ENCODE measurements around the gene HIC1.
A peak's percentile ranks its signal among the peaks of the same experiment; 100 is the strongest.
"Not testable (repeated sequence)": the region's sequence is repeated elsewhere in the genome, so short reads cannot be mapped to it uniquely, and the experiment has no call there.

The HIC1 gene

GRCh38 chr17:2054512-2055291, at the start of gene HIC1:
Gene HIC1 (plus strand): TSS chr17:2055103. CDS start chr17:2056691, 1,588 bp downstream.
- DNase-seq = peak; percentile 77 to 82

DNA sequence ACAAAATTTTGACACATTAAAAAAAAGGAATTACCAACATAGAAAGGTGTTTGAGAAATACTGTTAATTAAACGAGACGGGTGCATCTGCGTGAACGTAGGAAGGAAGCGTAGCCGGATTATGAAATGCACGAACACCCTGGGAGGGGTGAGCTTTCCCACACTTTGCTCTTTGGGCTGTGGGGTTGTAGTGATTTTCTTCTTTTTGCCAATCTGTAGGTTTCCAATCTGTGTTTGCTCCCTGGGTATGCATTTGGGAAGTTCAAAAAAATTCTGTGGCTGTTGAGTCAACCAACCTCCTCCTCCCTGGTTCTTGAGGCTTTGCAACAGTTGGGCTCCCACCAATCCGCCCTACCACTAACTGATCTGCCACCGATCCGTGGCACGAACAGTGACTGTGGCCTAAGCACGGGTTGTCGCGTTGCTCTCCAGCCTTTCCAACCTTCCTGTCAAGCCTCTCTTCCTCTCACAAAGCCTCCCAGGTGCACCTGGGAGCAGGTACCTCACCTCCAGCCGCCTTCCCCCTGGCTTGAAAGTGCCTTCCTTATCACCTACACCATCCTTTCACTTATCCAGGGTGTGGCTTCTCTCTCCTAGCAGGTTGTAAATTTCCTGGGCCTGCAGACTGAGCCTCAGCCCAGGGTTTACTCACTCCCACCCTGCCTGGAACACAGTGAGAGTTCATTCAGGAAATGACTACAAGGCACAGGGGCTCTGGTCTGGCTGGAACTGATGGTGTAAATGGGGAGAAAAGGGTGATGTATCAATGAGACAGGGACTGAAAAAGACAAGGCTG, 46.4 kb upstream of the HIC1 start:
- no peak for DNase-seq

DNA sequence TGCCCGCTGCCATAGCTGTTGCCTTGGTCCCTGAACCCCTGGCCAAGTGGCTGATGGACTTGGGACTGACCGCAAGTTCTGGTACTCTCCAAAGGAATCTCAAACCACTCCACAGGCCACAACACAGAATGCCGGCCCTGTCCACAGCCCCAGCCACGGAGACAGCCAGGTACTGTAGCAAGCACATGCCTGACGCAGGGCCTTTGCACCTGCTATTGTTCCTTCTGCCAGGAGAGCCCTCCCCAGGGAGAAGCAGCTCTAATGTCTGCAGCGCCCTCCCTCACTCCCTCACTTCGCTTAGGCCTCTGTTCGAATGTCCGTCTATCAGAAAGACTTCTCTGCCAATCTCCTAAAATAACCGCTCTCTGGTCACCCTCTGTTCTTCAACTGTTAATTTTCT, 45.2 kb upstream of the HIC1 start:
- DNase-seq = no peak

- no peak for DNase-seq
These were observed 43.2 kb upstream of the HIC1 start for GRCh38 chr17:2011411-2012371.

DNA sequence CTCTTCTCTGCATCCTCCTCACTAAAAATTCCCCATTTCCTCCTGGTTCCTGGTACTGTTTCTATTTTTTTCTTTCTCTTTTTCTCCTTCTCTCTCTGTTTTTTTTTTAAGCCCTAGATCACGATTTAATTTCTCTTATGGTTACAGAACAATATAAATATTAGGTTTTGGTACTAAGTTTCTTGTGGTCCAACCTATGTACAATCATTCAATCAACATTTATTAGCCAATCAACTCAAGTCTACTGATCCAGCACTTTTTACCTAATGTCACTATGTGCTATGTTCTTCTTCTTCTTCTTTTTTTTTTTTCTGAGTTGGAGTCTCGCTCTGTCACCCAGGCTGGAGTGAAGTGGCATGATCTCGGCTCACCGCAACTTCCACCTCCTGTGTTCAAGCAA, 42.4 kb upstream of the HIC1 start:
- DNase-seq = no peak

DNA sequence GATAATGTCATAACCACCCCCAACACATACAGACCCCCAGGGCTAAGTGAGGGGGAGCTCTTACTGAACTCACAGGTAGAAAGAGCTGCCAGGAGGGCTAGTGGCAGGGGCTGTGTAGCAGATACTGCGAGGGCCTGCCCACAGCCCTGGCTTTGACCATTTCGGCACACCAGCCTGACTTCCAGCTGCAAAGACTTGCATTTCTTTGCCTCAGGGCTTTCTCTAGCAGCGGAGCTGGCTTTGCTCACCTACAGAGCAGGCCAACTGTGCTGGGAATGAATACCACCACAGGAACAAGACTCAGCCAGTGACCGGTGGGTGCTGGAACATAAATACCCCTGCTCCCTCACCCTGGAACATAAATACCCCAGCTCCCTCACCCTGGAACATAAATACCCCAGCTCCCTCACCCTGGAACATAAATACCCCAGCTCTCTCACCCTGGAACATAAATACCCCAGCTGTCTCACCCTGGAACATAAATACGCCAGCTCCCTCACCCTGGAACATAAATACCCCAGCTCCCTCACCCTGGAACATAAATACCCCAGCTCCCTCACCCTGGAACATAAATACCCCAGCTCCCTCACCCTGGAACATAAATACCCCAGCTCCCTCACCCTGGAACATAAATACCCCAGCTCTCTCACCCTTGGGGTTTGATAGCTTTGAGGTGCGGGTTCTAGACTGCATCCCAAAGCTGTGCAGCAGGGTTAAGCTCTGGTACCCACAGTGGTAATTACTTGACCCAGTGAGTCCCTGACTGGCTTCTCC, 41.5 kb upstream of the HIC1 start:
- DNase-seq = not testable (repeated sequence)

DNA sequence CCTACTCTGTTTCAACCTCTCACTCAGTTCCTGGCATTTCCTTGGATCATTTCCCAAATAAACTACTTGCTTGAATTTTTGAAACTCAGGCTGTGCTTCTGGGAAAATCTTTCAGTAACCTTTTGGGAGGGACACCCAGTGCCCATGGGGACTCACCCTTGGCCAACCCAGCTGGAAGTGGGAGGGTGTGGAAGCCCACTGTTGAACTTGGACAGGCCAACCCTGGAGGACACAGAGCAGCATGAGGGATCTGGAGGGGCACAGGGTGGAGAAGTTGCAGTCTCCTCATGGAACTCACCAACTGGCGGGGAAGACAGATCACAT, 40.9 kb upstream of the HIC1 start:
- DNase-seq = no peak

DNA sequence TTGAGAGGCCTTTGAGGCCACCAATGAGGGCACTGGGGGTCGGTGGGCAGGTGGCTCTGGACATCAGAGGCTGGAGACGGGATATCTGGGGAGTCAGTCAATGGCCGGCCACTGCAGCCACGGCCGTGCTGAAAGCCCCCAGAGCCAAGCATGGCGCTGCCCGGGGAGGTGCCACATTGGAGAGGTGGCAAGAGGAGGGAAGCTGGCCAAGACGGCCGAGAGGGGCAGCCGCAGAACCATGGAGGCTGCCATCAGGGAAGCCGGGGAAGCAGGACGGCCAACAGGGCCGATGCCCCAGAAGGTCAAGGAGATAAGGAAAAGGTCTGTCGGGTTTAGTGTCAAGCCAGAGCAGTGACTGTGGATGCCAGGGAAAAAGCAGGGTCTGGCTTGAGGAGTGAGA, 39.6 kb upstream of the HIC1 start:
- no peak for DNase-seq

DNA sequence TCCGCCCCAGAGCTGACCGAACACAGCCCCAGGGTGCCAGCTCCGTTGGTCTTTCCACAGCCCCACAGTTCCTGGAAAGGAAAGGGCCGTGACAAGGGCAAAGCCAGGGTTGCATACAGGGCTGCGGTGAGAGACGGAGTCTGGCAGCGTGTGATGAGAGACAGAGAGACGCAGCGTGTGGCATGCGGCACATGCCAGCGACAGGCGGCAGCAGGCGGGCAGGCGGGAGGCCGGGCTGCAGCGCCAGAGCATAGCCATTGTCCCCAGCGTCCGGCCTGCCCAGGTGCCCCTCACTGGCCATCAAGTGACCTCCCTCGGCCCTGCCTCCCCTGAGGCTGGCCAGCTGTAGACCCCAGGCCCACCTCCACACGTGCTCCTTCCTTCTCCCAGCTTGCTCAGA, 38.4 kb upstream of the HIC1 start:
- no peak for DNase-seq

- no peak for DNase-seq
These were observed 37.5 kb upstream of the HIC1 start for GRCh38 chr17:2017274-2017941.

DNA sequence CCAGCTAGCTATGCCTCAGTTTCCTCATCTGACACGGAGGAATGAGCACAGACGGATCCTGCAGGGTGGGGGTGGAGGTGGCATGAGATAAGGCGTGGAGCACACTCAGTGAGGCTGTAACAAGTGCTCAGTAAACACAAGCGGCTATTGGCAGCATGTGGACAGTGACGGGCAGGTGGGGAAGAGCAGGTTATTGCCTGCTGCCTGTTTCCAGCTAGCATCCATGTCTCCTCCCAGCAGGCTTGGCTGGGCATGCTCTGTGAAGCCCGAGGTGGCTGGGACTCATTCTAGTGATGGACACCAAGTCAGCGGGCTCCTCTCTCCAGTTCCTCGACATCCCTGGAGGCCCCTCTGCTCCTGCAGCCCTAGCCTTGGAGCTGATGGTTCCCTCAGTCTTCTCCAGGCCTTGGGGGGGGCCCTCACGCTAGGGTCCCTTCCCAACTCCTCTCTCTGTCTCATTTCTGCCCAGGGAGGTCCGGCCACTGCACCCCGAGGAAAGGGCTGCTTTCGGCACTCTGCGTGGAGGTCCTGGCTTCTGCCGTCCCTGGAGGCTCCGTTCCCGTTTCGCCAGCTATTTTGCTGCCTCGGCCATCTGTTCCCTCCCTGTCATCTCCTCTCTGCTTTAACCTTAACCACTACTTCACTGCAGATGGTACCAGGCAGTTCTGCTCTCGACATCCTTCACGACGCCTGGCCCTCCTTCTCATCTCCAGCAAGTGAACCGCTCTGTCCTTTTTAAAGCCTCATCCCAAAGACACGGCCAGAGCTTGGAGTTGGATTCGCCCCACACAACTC, 36.0 kb upstream of the HIC1 start:
- DNase-seq = no peak

GRCh38 chr17:2019723-2020122, 35.2 kb upstream of the HIC1 start:
- DNase-seq = no peak

DNA sequence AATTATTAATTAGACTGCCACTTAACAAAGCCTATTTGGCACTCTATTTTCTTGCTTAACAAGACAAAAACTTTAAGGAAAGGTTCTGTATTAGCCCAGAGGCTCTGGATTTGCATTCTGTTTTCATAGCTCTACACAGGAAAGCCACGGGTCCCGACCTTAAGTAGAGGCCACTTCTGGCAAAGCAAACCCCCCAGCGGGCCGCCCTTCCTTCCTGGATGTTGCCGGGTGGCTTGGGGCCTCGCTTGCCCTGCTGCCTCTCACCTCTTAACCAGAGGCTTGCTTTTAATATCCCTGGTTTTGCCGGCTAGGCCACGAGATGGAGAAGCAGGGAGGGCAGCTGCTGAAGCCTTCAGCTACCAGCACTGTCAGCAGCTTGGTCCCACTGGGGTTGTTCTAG, 34.2 kb upstream of the HIC1 start:
- no peak for DNase-seq

DNA sequence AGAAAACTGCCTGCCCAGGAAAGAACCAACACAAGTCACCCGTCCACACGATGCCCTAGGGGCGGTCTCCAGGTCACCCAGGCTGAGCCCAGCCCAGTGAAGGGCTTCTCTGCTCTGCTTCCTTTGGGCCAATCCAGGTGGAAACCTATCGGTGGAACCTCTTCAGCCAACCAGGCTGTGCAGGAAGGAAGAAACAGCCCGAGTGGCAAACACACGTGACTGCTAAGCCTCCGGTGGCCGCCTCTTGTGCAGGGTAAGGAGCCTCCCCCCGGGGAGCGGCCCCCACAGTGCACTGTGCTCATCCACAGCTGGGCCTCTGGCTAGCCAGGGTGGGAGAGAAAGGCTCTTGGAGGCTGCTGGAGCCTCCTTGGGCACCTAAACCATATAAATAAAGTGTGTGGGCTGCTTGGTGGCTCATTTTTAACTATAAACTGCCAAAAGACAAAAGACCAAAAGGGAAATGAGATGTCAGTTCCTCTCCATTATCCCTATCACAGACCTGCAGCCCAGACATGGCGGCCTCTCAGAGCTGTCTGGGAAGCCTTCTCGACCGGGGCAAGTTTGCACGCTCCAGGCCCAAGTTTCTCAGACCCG, 32.2 kb upstream of the HIC1 start:
- no peak for DNase-seq

DNA sequence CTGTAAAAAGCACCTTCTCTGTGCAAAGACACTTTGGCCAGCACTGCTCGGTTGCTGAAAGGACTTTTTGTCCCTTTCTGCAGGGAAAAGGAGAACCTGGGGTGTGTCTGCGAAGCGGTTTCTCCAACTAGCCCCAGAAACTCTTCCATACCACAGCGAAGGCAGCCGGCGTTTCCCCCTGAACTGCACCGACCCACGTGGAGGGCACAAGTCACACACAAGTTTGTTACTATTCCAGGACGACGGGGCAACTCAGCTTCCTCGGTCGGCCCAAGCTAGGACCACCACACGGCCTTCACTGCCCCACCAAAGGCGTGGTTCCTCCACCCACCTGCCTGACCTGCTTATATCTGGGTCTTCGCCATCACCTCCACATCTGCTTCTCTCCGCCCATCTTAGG, 31.6 kb upstream of the HIC1 start:
- DNase-seq = no peak

- DNase-seq = peak; percentile 20 to 31
These were observed 31.0 kb upstream of the HIC1 start for GRCh38 chr17:2023692-2024571.

- DNase-seq = peak in 1 of 2 experiments; percentile 21
These were observed 30.2 kb upstream of the HIC1 start for GRCh38 chr17:2024572-2025219.

DNA sequence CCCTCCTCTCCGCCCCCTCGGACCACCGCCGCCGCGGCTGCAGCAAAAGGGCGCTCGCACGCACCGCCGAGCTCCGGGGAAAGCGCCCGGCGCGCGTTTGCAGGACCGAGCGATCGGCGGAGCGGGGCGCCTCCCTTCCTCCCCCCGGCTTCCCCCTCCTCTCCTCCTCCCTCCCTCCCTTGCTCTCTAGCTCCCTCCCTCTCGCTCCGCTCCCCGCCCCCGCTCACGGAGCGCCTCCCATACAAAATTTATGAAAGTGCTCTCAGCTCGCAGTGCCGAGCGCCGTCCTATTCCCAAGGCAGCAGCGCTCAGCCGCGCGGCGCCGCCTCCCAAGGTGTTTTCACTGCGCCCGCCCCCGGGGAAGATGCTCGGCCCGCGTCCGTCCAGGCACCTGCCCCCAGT, 29.7 kb upstream of the HIC1 start, which contains the start of gene RTN4RL1:
TSS of gene RTN4RL1 (minus strand) at position 115 of the 402 bp plus-strand sequence. CDS start 469 bp downstream, outside the sequence.
- DNase-seq = peak; percentile 65 to 69
